ENCODE measurements around the gene SLC5A3.
A peak's percentile ranks its signal among the peaks of the same experiment; 100 is the strongest.

Gene SLC5A3

DNA sequence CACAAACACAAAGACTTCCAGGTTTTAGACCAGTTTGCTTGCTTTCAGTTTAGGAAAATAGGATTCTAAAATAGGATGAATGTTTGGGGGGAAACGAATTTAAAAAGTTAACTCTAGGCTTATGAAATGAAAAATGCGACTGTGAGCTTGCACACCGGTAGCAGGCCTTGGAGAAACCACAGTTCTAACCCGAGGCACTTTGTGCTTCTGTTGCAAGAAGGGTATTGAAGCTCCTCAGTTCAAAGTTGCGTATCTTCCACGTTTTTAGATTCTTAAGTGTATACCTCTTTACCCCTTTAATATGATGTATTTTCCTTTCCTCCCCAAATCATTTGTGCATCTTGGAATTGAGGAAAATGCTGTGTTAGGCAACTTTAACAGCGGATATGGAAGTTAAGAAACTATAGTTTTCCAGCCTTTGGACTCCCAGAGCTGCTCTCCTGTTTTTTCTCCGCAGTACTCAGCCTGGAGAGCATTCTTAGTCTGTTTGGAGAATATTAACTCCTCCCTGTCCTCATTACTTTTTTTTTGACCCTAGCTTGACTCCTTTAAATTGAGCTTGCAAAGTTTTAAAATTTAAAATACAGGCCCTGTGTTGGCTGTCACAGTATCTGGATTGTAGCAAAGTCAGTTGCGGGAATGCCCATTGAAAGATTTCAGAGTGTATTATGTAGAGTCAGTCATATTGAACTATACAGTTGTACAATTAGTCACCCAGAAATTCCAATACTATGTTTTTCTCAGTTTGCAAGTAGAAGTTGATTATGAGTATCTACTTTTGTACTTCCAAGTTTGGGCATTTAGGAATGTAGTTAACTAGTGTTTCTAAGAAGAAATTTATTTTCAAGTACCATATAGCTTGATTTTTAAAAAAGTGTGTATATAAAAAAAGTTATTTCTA is 2.6 kb downstream of the SLC5A3 start:
- no peak overlapping the region; the same call in 1 of the 2 replicates for H3K4me3 ChIP-seq (ENCODE audit: control insufficient read depth, low read depth, low read length)
- TF ChIP-seq, protein P1, sequence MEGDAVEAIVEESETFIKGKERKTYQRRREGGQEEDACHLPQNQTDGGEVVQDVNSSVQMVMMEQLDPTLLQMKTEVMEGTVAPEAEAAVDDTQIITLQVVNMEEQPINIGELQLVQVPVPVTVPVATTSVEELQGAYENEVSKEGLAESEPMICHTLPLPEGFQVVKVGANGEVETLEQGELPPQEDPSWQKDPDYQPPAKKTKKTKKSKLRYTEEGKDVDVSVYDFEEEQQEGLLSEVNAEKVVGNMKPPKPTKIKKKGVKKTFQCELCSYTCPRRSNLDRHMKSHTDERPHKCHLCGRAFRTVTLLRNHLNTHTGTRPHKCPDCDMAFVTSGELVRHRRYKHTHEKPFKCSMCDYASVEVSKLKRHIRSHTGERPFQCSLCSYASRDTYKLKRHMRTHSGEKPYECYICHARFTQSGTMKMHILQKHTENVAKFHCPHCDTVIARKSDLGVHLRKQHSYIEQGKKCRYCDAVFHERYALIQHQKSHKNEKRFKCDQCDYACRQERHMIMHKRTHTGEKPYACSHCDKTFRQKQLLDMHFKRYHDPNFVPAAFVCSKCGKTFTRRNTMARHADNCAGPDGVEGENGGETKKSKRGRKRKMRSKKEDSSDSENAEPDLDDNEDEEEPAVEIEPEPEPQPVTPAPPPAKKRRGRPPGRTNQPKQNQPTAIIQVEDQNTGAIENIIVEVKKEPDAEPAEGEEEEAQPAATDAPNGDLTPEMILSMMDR (IDR thresholded peaks at IDR 0.05; ENCODE audit: control insufficient read depth, insufficient read depth, low read depth, low read length, missing control alignments): no peak
- DNase-seq (ENCODE audit: low read depth): peak; percentile 7

DNA sequence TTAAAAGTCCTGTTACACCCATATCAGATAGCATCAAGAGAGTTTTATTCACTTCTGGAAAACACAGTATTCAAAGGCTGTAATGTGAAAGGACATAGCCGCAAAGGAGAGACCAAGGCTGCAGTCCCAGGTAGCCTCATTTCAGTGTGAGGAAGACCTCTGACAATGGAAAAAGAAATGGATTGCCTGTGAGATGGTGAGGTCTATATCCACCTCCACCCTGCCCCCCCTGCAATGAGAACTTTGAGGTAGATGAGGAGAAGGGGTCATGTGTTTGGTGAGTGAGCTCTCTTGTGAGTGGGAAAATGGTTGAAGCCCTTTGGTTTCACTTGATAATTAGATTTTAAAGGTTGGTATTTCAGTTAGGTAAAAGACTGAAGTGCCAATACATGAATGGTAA is 3.5 kb downstream of the SLC5A3 start:
- no peak overlapping the region for H3K4me3 ChIP-seq (ENCODE audit: control insufficient read depth, low read depth, low read length)
- no peak for DNase-seq (ENCODE audit: low read depth)
- TF ChIP-seq, protein P1 (IDR thresholded peaks at IDR 0.05; ENCODE audit: control insufficient read depth, insufficient read depth, low read depth, low read length, missing control alignments): no peak

DNA sequence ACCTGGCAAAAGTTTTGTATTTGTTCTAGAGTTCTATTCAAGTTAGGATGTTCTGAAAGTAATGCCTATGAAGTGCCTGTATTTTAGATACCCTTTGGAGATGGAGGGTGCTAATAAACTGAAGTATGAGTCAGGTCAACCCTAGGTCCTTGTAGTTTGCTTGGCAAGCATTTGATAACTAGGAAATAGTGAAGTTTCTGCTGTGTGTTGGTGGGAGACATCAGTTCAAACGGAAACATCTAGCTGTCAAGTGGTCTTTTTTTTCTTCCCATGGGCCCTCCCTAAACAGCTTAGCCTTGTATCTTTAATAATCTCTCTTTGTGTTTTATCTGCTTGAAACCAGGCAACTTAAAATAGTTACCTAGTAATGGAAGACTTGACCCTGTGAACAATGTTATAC is 4.5 kb downstream of the SLC5A3 start:
- TF ChIP-seq, protein P1 (IDR thresholded peaks at IDR 0.05; ENCODE audit: control insufficient read depth, insufficient read depth, low read depth, low read length, missing control alignments): no peak
- H3K4me3 ChIP-seq (ENCODE audit: control insufficient read depth, low read depth, low read length): no peak overlapping the region
- DNase-seq (ENCODE audit: low read depth): no peak

DNA sequence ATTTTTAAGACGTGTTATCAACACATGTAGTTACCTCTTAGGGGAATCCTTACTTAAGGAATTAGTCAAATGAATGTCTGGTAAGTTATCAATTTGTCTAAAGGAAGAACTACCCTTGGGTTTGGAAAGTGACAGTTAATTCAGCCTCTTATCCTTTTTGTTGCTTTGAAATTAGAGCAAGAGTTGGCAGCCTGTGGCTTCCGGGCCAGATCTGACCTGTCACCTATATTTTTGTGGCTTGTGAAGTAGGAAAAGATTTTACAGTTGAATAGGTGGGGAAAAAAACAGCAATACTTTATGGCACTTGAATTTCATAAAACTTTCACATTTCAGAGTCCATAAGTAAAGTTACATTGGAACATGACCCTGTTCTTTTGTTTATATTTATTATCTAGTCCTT is 5.5 kb downstream of the SLC5A3 start:
- DNase-seq (ENCODE audit: low read depth): no peak
- H3K4me3 ChIP-seq (ENCODE audit: control insufficient read depth, low read depth, low read length): no peak overlapping the region
- TF ChIP-seq, protein P1 (IDR thresholded peaks at IDR 0.05; ENCODE audit: control insufficient read depth, insufficient read depth, low read depth, low read length, missing control alignments): no peak

DNA sequence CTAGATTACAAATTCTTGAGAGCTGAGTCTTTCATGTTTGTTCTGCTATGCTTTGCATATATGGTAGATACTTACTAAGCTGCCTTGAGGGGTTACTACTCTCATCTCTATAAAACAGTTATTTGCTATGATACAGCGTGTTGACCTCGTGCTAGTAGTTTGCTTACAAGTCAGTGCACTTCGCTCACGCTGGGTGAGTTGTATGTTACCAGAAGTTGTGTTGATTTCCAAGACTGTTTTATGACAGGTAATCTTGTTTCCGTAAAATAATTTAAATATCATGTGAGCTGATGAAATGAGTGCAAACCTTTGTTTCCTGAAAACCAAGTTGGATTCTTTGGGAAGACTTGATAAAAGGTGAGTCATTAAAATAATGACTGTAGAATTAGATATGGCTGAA is 7.3 kb downstream of the SLC5A3 start:
- TF ChIP-seq, protein P1 (IDR thresholded peaks at IDR 0.05; ENCODE audit: control insufficient read depth, insufficient read depth, low read depth, low read length, missing control alignments): no peak
- no peak overlapping the region for H3K4me3 ChIP-seq (ENCODE audit: control insufficient read depth, low read depth, low read length)
- no peak for DNase-seq (ENCODE audit: low read depth)

DNA sequence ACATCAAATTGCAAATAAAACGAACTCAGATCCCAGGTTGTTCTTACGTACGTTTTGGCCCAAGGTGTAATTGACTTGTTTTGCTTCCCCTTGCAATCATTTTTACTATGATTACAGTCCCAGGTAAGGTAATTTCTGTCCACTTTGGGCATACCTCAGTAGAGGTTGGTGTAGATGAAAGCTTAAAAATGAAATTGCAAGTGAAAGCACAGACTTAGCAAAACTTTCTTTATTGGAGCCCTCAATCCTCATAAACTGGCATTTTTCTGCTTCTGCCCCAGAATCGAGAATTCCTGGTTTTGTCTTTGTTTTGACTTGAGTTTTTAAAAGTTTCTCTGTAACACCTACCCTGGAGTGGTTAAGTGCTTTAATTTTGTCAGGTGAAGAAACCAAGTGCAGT is 9.4 kb downstream of the SLC5A3 start:
- H3K4me3 ChIP-seq (ENCODE audit: control insufficient read depth, low read depth, low read length): no peak overlapping the region
- TF ChIP-seq, protein P1 (IDR thresholded peaks at IDR 0.05; ENCODE audit: control insufficient read depth, insufficient read depth, low read depth, low read length, missing control alignments): no peak

More for the DNA sequence above, 9.4 kb downstream of the SLC5A3 start:
- no peak for DNase-seq (ENCODE audit: low read depth)

Measured in AG09309 (cell line).